B cell (primary cell): ENCODE data around the gene ANKRD34A. TPM values are rescaled to one million over a fixed set of nuclear protein-coding genes. Genes with fewer than 3 reads are reported as not detected.

Source experiments
- ATAC-seq: fragments of 200-7000 bp; cut with Tn5 transposase; one replicate; pipeline ENCODE4 v1.10.0; 2021; ENCODE audit warnings: low read depth, mild to moderate bottlenecking, moderate number of reproducible peaks, moderate library complexity
- CTCF ChIA-PET: fragments of 350-600 bp; sonication (Branson Sonifier 250); formaldehyde crosslinking; loops from one replicate; lab custom pipeline; 2021; ENCODE audit warnings: antibody characterized with exemption, inconsistent platforms; lab: Charles Lee
- POLR2A ChIA-PET: fragments of 350-600 bp; sonication (Branson Sonifier 250); formaldehyde crosslinking; loops from one replicate; lab custom pipeline; 2021; ENCODE audit warnings: antibody characterized with exemption; lab: Charles Lee
- DNase-seq: peaks from one replicate; pipeline ENCODE4 v3.0.0; 2013
- H2AFZ ChIP-seq: 2 replicates; pipeline ENCODE4 v1.6.1; 2012; ENCODE audit warnings: mild to moderate bottlenecking, low read depth, low read length; ENCODE audit not compliant: insufficient read depth, poor library complexity, severe bottlenecking
- H3K27ac ChIP-seq, 2 donors: 1 replicate in 1 of 2; 2 replicates in 1 of 2; pipeline ENCODE4 v1.5.1; 2012 to 2013; ENCODE audit warnings: low read length in 2 of 2, mild to moderate bottlenecking in 2 of 2, moderate library complexity in 1 of 2
- H3K27me3 ChIP-seq, 4 experiments: fragments of 200-600 bp in 1 of 4; sonication (generic) in 1 of 4; replicated peaks in 1 of 4; 1 replicate in 2 of 4; 2 replicates in 2 of 4; pipeline versions ENCODE4 v1.6.1 to v1.7.0; 2013 to 2016; ENCODE audit warnings: low read length in 3 of 4, mild to moderate bottlenecking in 2 of 4, mixed read lengths in 1 of 4, moderate library complexity in 1 of 4; ENCODE audit not compliant: insufficient read depth in 4 of 4, control insufficient read depth in 3 of 4; ENCODE audit errors: control extremely low read depth in 1 of 4
- H3K36me3 ChIP-seq, 2 experiments: replicated peaks in 1 of 2; 1 replicate in 1 of 2; 2 replicates in 1 of 2; pipeline versions ENCODE4 v1.6.1 to v1.7.1; 2013; ENCODE audit warnings: low read length in 1 of 2; ENCODE audit not compliant: insufficient read depth in 2 of 2, control insufficient read depth in 1 of 2; ENCODE audit errors: control extremely low read depth in 1 of 2, extremely low read depth in 1 of 2
- H3K4me1 ChIP-seq, 2 donors: fragments of 200-600 bp in 1 of 2; sonication (generic) in 1 of 2; 1 replicate in 1 of 2; 2 replicates in 1 of 2; pipeline versions ENCODE4 v1.5.1 to v1.6.1; 2013 to 2017; ENCODE audit warnings: low read length in 2 of 2; ENCODE audit not compliant: control insufficient read depth in 2 of 2, insufficient read depth in 2 of 2
- H3K4me2 ChIP-seq: replicated peaks from 2 replicates; pipeline ENCODE3; 2012; ENCODE audit warnings: mild to moderate bottlenecking, low read depth, low read length; ENCODE audit not compliant: poor library complexity, severe bottlenecking
- H3K4me3 ChIP-seq, 5 experiments: fragments of 200-600 bp in 1 of 5; sonication (generic) in 1 of 5; 1 replicate in 3 of 5; 2 replicates in 2 of 5; pipeline versions ENCODE4 v1.5.1 to v1.7.0; 2011 to 2016; ENCODE audit warnings: low read length in 4 of 5, mild to moderate bottlenecking in 4 of 5, low read depth in 2 of 5, control low read depth in 1 of 5, moderate library complexity in 1 of 5; ENCODE audit not compliant: insufficient read depth in 1 of 5; ENCODE audit errors: control extremely low read depth in 1 of 5, extremely low read depth in 1 of 5
- H3K79me2 ChIP-seq: fragments of 200-600 bp; sonication (generic); one replicate; pipeline ENCODE4 v1.6.0; 2016; ENCODE audit warnings: low read length; ENCODE audit not compliant: control insufficient read depth, insufficient read depth
- H3K9ac ChIP-seq: fragments of 200-600 bp; sonication (generic); 2 replicates; pipeline ENCODE4 v1.6.1; 2017; ENCODE audit warnings: mild to moderate bottlenecking, low read length, moderate library complexity
- H3K9me3 ChIP-seq, 3 donors: one replicate each; pipeline versions ENCODE4 v1.6.1 to v1.7.1; 2013; ENCODE audit warnings: low read length in 2 of 3; ENCODE audit not compliant: control insufficient read depth in 2 of 3, insufficient read depth in 1 of 3; ENCODE audit errors: control extremely low read depth in 1 of 3
- H4K20me1 ChIP-seq: 2 replicates; pipeline ENCODE4 v1.6.0; 2012; ENCODE audit warnings: mild to moderate bottlenecking, low read length; ENCODE audit not compliant: insufficient read depth, control insufficient read depth, poor library complexity, severe bottlenecking
- H3K27ac Mint-ChIP-seq: one replicate; pipeline ENCODE4 v1.8.0; 2021; ENCODE audit warnings: mixed read lengths
- H3K27me3 Mint-ChIP-seq: one replicate; pipeline ENCODE4 v1.8.0; 2021; ENCODE audit warnings: mixed read lengths
- H3K4me1 Mint-ChIP-seq: one replicate; pipeline ENCODE4 v1.8.0; 2021; ENCODE audit warnings: mixed read lengths
- H3K4me3 Mint-ChIP-seq: one replicate; pipeline ENCODE4 v1.8.0; 2021; ENCODE audit warnings: mixed read lengths
- H3K9me3 Mint-ChIP-seq: one replicate; pipeline ENCODE4 v1.8.0; 2022; ENCODE audit warnings: mixed read lengths; ENCODE audit not compliant: insufficient read depth
- EZH2 ChIP-seq: IDR thresholded peaks from 2 replicates; pipeline ENCODE4 v1.6.1; 2012; ENCODE audit warnings: borderline replicate concordance, low read depth, mild to moderate bottlenecking, moderate library complexity, low read length; ENCODE audit not compliant: insufficient read depth, poor library complexity, severe bottlenecking
- WGBS: methylation state at CpG from one replicate; pipeline ENCODE4 v1.1.5; 2013; ENCODE audit warnings: missing lambda C conversion rate; ENCODE audit not compliant: insufficient coverage; 5-methylcytosine and 5-hydroxymethylcytosine counted together
- intact Hi-C: fragments of 100-400 bp; cut with micrococcal nuclease; formaldehyde crosslinking; loops from one replicate; pipeline ENCODE4 v1.10.0; 2022
- polyA plus RNA-seq: library from polyadenylated mRNA; depleted of rRNA; stranded (reverse); fragments of >200 nt; gene quantifications from 2 replicates; pipeline ENCODE4 v1.2.3, GENCODE V29; 2012
- total RNA-seq, 2 donors: library from RNA; stranded (reverse); fragments of 120-200 nt in 1 of 2; gene quantifications; 1 replicate in 1 of 2; 2 replicates in 1 of 2; pipeline versions ENCODE4 v1.2.3 to v1.2.4, GENCODE V29; 2013 to 2022
- TF ChIP-seq, protein P1 (sequence below): fragments of 200-600 bp; IDR thresholded peaks from one replicate; pipeline ENCODE4 v1.8.0; 2022; ENCODE audit warnings: antibody characterized with exemption, mild to moderate bottlenecking

Gene ANKRD34A
- total and polyA plus RNA-seq, 2 donors (not counting 1 experiment from before 2014, with no cell fraction given): 0.86 to 1.8 TPM

DNA sequence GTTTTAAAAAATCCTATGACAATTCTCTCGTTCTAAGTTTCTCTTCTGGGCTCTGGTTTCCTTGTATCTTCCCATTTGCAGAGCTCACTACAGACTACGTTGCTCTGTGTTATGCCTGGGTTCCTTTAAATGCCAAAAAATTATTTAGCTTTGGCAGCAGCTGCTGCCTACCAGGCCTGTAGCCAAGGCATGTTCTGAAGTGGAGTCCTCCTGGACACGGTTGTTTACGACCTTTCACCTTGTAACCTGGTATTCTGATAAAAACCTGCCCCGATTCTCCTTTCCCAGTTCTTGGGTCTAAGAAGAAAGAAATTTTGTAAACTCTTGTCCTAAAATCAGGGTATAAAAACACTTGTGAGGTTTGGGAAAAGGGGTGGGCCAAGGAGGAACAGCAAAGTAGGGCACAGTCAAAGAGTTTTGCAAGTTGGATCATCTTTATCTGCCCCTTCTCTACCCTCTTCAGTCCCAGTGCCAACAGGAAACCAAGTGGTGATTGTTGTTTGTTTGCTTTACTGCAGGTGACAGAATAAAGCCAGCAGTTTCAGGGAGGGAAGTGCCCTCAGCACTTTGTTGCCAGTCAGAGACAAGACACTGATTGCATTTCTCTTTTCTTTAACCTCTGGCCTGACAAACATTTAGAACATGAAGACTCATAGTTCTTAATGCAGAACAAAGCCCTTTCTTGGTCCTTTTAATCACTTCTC, 35.1 kb upstream of the ANKRD34A start:
- peak overlapping the region; percentile 27 for H3K9ac ChIP-seq
- H3K9me3 ChIP-seq: no peaks in the 10 kb centered on the region
- peak overlapping the region; percentile 80 for H3K4me2 ChIP-seq
- POLR2A ChIA-PET: interaction anchor here (1.2 to 12.1 kb wide), 2 partner anchors 21 to 141 kb away, joined by 3 to 131 read pairs; partner anchors contain the start of gene PIAS3
- peaks cover 34 to 43% of the 10 kb centered on the region in 2 donors for H3K4me1 ChIP-seq
- Mint-ChIP-seq H3K4me1 (peaks cover 53% of the 10 kb centered on the region), H3K27ac (peak overlapping the region; percentile 100), H3K4me3 (peak overlapping the region; percentile 52), H3K27me3 (no peaks in the 10 kb centered on the region), H3K9me3 (no peaks in the 10 kb centered on the region)
- H2AFZ ChIP-seq: peak overlapping the region; percentile 0
- DNase-seq (peak; percentile 64), ATAC-seq (peak; percentile 28)
- CTCF ChIA-PET: interaction anchor here (11.7 kb wide), 1 partner anchor 19 kb away, joined by 207 read pairs; no protein-coding TSS in a partner anchor
- peak overlapping the region; percentile 4 to 34 (median 17) for H3K4me3 ChIP-seq
- peaks cover 18% of the 10 kb centered on the region for H4K20me1 ChIP-seq
- no peaks in the 10 kb centered on the region for H3K27me3 ChIP-seq
- peak overlapping the region; percentile 82 to 96 for H3K27ac ChIP-seq
- 35% methylated on average over 3 of the region's 5 CpGs for WGBS
- H3K79me2 ChIP-seq: peaks cover 32% of the 10 kb centered on the region
- TF ChIP-seq EZH2: no peak
- TF ChIP-seq, protein P1, sequence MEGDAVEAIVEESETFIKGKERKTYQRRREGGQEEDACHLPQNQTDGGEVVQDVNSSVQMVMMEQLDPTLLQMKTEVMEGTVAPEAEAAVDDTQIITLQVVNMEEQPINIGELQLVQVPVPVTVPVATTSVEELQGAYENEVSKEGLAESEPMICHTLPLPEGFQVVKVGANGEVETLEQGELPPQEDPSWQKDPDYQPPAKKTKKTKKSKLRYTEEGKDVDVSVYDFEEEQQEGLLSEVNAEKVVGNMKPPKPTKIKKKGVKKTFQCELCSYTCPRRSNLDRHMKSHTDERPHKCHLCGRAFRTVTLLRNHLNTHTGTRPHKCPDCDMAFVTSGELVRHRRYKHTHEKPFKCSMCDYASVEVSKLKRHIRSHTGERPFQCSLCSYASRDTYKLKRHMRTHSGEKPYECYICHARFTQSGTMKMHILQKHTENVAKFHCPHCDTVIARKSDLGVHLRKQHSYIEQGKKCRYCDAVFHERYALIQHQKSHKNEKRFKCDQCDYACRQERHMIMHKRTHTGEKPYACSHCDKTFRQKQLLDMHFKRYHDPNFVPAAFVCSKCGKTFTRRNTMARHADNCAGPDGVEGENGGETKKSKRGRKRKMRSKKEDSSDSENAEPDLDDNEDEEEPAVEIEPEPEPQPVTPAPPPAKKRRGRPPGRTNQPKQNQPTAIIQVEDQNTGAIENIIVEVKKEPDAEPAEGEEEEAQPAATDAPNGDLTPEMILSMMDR: no peak
- intact Hi-C loops: loop anchor here (5.0 kb wide), 1 partner anchor 142 kb away; the partner anchor contains the start of gene PIAS3
- H3K36me3 ChIP-seq: peaks cover 5 to 17% of the 10 kb centered on the region in 2 experiments

- ATAC-seq (no peak), DNase-seq (peak; percentile 44)
- Histone ChIP-seq H3K4me3 (peak overlapping the region; percentile 81 to 100 (median 95)), H3K79me2 (peaks cover 50% of the 10 kb centered on the region), H3K27ac (peak overlapping the region; percentile 82 to 96), H3K27me3 (no peaks in the 10 kb centered on the region), H3K9ac (peak overlapping the region; percentile 81), H4K20me1 (peaks cover 36% of the 10 kb centered on the region), H3K36me3 (peaks cover 12 to 35% of the 10 kb centered on the region in 2 experiments), H3K4me2 (peak overlapping the region; percentile 80), H3K4me1 (peaks cover 49 to 61% of the 10 kb centered on the region in 2 donors), H2AFZ (no peak overlapping the region), H3K9me3 (no peaks in the 10 kb centered on the region)
- Mint-ChIP-seq H3K4me3 (peak overlapping the region; percentile 95), H3K4me1 (peaks cover 69% of the 10 kb centered on the region), H3K27me3 (no peaks in the 10 kb centered on the region), H3K27ac (peak overlapping the region; percentile 100), H3K9me3 (no peaks in the 10 kb centered on the region)
- no peak for TF ChIP-seq EZH2
- TF ChIP-seq, protein P1: no peak
- WGBS: no CpG with 5 or more reads among the region's 3 CpGs
- CTCF ChIA-PET: interaction anchor here (0.6 to 14.8 kb wide), 7 partner anchors 9 to 152 kb away, joined by 3 to 207 read pairs (median 8); partner anchors contain the start of genes ANKRD34A, NUDT17, POLR3GL and RBM8A
- POLR2A ChIA-PET: interaction anchor here (0.7 to 12.1 kb wide), 9 partner anchors 9 to 138 kb away, joined by 3 to 131 read pairs (median 4); partner anchors contain the start of genes ANKRD34A, PEX11B, PIAS3 and POLR3GL
- intact Hi-C loops: loop anchor here (1.0 to 5.0 kb wide), 4 partner anchors 10 to 140 kb away; partner anchors contain the start of genes PEX11B and PIAS3
Measured at GRCh38 chr1:145997718-145998023, 33.3 kb upstream of the ANKRD34A start.
